NCI-H2227 treated with DMSO at 0.1 percent for 48 hours (cell line): ENCODE measurements around the gene MORN5.

Experiments used
- DNase-seq: peaks from one replicate; lab custom pipeline; 2025; lab: John Stamatoyannopoulos, UW

MORN5 gene

DNA sequence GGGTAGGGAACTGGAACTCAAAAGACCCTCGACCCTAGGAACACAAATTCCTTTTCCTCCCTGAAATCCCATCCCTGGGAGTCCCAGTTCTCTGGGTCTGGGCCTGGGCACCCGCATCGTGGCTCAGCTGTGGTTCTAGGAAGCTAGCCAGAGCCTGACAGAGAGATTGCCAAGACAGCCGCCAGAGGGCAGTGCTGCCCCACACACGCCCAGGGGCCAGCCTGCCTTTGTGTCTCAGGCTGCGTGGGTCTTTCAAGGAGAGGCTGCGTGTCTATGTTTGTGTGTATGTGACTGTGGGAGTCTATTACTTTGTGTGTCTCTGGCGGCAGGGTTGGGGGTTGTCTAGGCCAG, 34.6 kb upstream of the MORN5 start:
- DNase-seq = peak; percentile 50

DNA sequence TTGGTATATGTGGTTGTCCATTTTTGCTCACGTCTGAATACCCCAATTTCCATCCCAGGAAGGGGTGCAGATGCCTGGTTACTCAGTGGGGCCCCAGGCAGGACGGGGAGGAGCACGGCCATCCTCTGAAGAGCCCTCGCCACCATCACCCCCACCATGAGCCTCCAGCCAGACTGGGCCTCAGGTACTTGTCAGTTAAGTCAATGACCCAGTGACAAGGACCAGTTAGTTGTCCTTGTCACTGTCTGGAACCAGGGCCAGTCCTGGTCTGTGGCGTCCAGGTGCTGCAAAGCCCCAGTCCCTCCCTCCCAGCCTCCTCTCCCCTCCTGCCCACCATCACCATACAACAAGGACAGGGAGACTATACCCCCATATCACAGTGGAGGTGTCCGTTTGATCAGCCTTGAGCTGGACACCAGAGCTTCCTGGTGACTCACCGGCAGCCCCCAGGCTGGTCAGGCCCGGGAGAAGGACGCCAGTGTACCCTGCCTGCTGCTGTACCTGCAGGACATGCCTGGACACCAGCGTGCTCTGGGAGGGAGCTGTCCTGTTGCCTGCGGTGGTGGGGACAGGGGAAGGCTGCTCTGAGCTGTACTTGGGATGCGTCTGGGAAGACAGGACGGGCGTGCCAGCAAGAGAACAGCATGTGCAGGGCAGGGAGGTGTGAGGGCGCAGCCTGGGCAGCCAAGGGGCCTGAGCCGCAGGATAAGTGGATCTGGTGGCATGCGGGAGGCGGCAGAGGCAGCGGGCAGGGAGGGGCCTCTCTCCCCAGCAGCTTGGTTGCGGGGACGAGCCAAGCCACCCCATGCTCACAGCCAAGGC, 34.0 kb upstream of the MORN5 start:
- no peak for DNase-seq

DNA sequence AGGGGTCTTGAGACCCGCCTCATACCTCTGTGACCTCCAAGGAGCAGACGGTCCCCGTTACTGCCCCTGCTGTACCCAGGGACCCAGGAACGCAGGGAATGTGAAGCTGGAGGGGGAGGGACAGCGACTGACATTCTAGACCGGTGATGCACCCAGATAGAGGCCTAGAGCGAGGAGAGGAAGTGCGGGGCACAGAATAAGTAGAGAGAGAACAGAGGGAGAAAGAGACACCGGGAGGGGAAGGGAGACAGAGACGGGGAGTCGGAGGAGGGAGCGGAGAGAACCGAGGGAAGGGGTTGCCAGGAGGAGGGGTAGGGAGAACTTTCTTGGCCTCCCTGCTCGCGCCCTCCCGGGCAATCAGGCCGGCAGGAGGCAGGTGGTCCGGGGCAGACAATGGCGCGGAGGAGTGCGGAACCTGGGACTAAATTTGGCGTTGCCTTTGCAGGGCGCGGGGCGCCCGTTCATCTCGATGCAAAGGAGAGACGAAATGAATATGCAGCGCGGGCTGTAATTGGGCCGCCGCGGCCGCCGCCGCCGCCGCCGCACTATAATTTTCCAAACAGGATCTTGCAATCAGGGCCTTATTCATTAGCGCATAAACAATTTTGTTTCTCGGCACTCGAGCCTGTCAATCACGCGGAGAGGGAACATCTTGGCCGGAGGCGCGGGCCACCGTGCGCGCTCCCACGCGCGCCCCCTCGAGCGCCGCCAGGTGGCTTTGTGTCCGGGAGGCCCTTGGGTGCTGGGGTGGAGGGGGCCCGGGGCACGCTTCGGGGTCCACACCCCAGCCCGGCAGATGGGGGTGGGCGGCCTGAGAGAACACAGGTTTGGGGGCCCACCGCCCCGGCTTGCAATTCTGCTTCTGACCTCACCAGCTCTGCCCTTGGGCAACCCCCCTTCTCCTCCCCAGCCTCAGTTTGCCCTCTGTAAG, 33.1 kb upstream of the MORN5 start:
- DNase-seq = no peak

DNA sequence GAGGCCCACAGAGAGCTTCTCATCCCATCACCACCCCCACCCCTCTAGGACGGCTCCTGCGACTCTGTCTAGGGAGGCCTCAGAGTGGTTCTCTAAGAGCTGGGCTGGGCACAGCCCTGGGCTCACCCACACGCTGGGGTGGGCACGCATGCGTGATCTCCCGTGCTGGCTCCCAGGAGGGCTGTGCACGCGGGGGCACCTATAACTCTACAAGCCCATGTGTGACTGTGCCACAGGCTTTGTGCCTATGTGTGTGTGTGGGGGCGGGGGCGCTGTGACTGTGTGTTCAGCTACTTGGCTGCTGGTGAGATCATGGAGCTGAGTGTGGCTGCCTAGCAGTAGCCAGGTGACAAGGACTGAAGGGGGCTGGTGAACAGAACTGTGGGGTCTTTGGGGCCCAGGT, 32.3 kb upstream of the MORN5 start:
- no peak for DNase-seq

DNA sequence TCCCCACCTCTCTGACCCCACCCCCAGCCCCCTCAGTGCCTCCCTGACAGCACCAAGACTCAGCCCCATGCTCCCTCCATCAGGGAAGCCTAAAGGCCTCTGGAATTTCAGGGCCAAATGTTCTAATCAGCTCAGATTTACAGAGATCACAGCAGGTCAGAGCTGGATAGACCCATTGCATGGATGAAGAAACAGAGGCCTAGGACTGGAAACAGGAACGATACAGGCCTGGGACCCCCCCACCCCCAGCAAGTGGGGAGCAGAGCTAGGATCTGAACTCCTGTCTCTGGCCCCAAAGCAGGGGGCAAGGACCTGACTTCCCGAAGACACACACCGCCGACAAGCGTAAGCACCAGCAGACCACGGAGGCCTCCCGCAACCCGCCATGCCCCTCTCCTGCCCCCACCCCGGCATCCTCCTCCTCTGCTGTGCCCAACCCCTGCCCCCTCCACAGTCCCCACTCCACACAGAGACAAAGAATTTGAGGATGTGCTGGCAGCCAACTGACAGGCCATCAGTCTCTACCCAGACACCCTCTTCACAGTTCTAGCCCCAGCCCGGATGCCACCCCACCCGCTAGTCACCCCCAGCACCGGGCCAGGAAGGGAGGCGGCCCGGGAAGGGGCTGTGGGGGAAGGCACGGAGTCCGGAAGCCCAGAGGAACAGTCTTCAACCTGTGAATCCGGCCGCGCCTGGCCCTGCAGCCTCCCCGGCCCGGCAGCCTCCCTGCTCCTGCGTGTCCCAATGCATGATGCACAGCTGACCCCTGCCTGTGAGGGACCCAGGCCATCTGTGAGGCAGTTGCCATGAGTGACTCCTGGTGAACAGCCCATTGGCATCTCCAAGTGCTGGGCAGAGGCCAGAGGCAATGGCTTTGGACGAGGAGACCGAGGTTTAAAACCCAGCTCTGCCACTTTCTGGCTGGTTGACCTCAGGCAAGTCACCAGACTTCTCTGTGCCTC, 31.4 kb upstream of the MORN5 start:
- no peak for DNase-seq

DNA sequence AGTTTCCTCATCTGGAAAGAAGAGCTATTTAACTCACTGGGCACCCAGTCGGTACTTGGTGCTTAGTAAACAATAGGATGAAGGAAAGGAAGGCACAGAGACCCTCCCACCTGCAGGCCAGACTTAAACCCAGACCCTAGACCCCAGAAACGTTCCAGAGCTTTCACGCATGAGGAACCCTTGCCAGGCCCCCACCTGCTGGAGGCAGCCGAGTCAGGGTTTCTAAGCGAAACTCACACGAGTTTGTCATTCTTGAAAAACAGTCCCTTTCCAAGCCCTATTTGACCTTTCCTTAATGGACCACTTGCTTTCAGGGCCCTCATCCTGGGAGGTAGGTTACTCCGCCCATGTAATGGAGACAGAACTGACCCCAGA, 30.8 kb upstream of the MORN5 start:
- no peak for DNase-seq

DNA sequence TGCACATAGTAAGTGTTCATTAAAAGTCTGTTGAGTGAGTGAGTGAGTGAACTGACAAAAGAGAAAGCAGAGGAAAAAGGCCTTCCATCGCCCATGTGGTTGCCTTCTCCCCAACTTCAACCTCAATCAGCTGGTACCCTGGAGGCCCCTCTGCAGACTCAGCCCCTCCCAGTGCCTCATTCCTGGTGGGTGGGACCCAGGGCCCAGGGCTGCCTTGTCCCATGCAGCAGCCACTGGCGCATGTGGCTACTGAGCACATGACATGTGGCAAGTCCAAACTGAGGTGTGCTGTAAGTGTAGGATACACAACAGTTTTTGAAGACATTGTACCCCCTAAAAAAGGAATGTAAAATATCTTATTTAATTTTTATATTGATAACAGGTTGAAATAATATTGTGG, 29.7 kb upstream of the MORN5 start:
- DNase-seq = no peak

DNA sequence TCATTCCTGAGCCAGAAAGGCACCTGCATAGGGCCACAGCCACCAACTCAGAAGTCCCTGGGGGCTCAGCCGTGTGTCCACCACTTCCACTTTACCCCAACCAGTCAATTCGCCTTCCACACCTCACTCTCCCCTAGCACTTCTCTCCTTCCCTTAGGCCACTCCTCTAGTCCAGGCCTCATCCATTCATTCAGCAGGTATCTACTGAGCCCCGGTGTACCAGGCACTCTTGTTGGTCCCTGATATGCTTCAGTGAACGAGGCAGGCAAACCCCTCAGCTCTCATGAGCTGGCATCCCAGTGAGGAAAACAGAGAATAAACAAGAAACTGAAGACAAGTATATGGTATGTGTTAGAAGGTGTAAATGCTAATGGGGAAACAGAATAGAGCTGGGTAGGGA, 28.9 kb upstream of the MORN5 start:
- DNase-seq = no peak

DNA sequence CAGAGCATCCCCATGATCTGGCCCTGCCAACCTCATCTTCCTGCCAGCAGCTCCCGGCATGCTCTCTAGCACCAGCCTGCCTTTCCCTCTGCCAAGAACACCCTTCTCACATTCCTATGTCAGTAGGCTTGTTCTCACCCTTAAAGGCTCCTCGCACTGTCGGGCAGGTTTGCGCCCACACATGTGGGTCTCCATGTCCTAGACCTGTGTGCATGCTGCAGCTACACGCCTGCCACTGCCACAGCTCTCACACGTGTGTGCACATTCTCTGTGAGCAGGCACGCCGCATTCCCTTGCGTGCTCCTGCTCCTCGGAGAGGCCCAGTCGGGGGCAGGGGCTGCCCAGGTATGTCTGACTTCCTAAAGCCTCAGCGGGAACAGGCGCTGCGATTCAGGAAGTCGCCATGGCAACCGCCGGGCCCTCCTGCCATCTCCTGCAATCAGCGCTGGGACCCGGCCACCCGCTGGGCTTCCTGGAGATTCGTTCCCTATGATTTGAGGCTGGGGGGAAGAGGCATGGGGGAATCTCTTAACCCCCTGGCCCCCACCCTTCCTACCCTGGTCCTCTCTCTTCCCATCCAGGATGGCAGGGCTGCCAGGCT, 28.2 kb upstream of the MORN5 start:
- no peak for DNase-seq

DNA sequence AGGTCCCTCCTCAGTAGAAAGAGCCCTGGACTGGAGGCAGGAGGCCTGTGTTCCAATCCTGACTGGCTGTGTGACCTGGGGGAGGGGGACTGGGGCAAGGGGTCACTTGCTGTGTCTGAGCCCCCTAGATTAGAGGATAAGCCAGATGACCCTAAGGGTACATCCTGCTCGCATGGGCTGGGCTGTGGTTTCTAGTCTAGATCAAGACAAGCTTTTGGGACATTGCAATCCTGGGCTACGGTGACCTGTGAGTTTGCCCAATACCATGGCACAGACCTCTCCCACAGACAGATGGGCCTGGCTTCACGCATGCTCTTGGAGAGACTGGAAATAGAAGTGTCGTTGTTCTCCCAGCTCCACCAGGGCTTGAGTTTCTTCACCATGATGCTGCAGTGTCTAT, 27.2 kb upstream of the MORN5 start:
- no peak for DNase-seq

DNA sequence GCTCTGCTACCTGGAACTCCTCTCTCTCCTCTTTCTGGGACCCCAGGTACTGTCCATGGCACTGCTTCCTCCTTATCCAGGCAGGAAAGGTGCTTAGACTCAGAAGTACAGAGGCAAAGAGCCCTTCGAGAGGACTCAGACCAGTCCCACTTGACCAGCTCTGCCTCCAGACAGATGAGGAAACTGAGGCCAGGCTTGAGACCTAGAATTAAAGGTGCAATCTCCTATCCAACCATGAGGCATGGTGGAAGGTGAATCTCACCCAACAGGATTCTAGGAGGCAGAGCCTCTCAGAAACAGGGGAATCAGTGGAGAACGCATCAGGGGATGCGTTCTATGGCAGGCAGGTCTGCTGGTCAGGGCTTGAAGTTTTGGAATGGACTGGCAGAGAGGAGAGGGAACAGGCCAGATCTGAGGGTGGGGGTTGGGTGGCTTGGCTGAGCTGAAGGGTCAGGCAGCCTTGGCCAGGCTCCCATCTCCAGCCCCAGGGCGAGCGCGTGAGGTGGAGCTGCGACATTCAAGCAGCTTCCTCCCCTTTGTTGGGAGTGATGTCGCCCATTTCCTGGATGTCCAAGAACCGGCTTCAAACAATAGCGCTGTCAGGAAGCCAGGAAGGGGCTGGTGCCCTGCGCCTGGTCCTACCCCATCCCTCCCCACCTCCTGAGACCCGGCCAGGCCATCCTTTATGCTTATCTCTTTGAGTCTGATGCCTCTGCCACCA, 26.3 kb upstream of the MORN5 start:
- no peak for DNase-seq

DNA sequence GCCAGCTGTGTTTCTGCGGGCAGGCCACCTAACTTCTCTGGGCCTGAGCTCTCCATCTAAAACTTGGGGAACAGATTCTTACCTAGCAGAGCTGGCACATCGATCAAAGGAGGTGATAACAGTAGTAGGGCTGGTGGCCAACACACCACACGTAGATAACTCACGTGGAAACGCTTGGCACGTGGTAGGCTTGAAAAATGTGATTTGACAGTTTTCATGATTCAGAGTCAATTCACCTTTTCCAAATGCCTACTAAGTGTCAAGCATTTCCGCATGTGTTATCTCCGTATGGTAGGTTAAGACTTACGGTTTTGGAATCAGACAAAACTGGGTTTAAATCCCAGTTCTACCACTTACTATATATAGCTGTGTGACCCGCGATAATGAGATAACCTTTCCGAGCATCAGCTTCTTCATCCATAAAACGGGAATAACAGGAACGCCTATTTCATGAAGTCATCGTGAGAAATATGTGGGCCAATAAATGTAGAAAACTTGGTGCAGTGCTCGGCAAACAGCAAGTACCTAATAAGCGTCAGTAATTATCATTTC, 25.6 kb upstream of the MORN5 start:
- no peak for DNase-seq

DNA sequence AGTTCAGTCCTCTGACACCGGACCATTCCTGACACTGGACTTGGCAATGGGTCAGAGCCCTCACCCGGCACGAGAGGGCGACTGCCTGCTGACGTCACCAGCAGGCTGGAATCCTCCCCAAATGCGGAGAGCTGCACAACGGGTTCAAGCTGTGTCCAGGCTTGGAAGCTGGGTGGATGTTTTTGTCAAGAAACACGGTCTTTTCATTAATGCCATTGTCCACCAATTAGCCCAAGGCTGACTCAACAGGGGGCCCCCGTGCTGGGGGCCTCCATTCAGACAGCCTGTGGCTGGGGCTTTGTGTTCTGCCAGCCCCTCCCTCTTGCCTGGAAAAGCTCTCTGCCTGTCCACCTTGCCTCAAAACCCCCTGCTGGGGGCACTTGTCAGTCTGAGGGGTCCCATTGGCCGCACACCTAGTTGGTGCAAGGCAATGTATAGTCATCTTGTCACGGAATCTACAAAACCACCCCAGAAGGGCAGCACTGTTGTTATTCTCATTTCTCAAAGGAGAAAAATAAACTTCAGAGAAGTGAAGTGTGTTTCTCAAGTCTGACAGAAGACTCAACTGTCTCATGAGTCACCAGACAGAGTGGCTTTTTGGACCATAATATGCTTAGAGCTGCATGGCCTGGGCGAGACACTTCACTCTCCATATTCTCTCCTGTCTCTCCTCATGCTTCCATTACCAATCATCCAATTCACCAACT, 24.7 kb upstream of the MORN5 start:
- DNase-seq = no peak

DNA sequence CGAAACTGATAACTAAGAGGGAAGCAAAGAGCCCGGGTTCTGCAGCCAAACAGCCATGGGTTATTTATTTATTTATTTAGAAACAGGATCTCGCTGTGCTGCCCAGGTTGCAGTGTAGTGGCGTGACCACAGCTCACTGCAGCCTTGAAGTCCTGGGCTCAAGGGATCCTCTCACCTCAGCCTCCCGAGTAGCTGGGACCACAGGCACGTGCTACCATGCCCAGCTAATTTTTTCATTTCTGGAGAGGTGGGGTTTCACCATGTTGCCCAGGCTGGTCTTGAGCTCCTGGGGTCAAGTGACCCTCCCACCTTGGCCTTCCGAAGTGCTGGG, 24.2 kb upstream of the MORN5 start:
- DNase-seq = no peak

DNA sequence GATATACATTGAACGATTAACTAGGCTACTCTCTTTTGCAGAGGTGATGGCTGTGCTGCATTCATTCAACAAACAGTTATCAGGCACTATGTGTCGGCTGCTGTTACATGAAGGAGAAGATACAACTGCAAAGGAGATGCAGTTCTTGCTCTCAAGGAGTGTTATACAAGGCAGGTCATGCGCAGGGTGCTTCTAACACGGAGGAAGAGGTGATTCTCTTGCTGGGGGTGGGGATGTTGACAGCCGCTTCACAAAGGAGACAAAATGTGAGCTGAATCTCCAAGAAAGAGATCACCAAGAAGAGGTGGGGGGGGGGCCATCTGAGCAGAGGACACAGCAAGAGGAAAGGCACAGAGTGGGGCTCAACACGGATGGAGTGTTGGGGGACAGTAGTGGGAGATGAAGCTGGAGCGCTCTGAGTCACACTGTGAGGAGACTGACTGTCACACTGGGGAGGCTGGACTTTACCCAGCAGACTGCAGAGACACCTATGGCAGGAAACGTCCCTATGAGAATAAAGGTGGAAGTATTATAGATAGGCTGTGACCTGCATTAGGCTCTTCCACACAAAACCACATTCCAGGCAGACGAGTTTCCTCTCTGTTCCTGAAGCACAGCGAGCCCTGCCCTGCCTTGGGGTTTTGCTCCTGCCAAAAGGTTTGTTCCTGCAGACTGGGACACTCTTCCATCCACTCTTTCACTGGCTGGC, 21.0 kb upstream of the MORN5 start:
- no peak for DNase-seq

DNA sequence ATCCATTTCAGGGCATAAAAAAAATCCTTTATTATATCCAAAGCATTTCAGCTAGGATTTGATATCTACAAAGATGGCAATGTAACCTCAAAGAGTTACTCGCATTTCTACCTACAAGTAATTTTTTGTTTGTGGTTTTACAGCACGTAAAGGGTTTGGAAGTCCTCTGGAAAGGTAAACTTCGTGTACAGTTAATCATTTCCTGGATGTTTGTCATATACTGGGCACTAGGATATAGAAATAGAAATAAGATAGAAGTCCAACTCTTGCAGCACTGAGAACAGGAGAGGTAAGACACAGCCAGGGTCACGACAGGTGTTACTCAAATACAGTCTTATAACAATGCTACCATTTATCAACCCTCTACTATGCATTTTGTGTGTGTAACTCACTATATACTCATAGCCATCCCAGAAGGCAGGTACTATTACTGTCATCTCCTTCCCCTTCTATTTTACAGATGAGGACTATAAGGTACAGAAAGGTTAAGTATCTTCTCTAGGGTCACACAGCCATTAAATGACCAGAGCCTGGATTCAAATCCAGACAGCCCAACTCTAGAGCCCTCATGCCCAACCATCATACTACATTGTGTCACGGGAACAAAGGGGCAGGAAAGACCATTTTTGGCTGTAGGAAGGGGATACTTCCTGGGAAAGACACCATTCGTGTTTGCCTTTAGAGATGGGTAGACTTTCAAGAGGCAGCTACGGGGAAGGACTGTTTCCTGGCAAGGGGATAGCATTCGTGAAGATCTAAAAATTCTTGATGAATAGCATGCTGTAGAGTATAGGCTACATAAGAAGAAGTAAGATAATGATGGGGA, 19.1 kb upstream of the MORN5 start:
- DNase-seq = no peak

DNA sequence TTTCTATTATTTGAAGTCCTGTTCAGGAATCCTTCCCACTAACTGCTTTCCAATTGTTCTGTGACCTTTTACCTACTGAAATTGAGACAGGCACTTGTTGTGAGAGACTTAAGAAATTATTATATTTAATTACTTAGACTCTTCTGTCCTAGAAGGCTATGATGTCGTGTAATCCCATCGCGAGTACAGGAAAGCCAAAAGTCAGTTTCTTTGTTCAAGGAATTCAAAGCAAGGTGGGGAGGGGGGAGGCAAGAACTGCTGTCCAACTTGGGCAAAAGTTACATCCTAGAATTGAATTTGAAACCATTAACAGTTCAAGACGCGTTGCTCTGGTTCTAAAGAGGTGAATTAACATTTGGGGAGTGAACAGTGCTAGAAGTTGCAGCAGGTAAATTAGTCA, 18.0 kb upstream of the MORN5 start:
- no peak for DNase-seq

DNA sequence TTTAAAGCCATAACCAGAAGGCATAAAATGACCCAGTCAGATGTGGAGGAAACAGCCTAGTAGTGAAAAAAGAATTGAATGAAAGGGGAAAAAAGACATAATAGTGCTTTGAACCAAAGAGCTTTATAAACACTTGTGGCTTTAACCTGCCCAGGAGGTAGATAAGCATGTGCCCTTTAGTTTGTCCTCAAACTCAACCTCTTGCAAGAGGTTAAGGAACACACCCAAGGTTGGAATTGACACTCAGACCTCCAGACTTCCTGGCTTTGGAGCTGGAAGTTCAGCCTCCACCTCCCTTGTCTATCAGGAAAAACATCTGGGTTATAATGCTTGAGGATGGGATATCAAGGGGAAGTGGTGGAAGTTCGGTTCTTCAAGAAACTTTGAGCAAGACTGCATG, 16.4 kb upstream of the MORN5 start:
- DNase-seq = no peak

DNA sequence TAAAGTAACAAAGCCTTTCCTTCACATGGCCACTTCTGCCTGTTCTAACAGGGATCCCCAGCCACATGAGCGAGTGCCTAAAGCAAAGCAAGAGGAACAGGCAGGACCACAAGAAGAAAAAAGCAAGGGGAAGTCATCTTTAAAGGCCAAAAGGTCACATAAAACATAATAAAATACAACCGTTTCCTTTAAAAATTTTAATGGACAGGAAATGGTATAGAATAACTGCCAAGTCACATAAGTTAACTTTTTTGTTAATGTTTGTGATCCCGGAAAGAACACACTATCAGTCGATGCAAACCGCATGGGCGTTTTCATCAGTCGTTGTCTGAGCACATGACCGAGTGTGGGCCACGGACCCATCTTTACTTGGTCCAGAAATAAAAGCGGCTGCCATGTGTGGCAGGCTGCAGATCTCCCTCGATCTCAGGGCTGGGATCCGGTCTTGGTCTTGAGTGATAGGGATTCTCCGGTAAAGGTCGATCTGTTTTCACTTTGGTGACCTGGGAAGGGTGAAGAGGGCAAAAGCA, 15.8 kb upstream of the MORN5 start:
- DNase-seq = no peak
